GM06990 (cell line): ENCODE data around the gene DGKE.

Source experiments
- DNase-seq: peaks from one replicate; pipeline ENCODE4 v3.0.0-alpha.2; 2011; ENCODE audit not compliant: insufficient read length; ENCODE audit errors: extremely low read depth
- H3K27me3 ChIP-seq: replicated peaks from 2 replicates; pipeline ENCODE4 v1.6.0; 2011; ENCODE audit warnings: low read length; ENCODE audit not compliant: control insufficient read depth, insufficient read depth
- H3K36me3 ChIP-seq: 2 replicates; pipeline ENCODE4 v1.5.1; 2011; ENCODE audit warnings: low read length; ENCODE audit not compliant: control insufficient read depth, insufficient read depth
- H3K4me3 ChIP-seq: replicated peaks from 2 replicates; pipeline ENCODE4 v1.5.1; 2011; ENCODE audit warnings: low read depth, mild to moderate bottlenecking, control low read depth, low read length
- CTCF ChIP-seq: IDR thresholded peaks from 2 replicates; pipeline ENCODE4 v1.5.1; 2011; ENCODE audit warnings: low read length, control low read depth, mild to moderate bottlenecking, inconsistent platforms; ENCODE audit not compliant: insufficient read depth, poor library complexity, severe bottlenecking

The DGKE gene

DNA sequence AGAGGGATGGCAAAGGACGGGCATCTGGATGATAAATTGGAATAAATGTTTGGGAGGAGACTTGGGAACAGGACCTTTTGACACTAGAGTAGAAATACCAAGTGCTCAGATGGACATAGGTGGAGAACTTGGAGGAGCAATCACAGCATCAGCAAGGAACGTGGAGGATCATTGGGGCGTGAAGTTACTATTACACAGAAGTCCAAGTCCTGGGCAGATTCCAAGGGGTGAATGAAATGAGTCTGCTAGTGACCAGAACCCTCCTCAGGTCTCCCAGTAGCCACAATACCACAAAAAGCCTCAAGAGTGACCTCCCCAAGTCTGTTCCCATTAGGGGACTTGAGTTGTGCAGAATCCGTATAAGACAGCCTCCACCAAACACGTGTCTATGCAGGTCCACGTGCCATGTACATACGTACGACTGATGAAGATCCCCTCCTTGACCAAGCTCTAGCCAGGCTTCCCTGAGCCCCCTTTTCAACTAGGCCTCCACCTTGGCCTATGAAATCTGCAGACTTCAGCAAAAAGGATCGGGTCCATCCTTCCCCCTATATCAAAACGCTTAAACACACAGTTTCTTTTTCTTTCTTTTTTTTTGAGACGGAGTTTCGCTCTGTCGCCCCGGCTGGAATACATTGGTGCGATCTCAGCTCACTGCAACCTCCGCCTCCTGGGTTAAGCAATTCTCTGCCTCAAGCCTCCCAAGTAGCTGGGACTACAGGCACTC, 2.4 kb upstream of the DGKE start:
- H3K27me3 ChIP-seq: no peaks in the 10 kb centered on the region
- DNase-seq: no peak
- no peak overlapping the region for H3K4me3 ChIP-seq
- no peak for TF ChIP-seq CTCF
- peaks cover 5% of the 10 kb centered on the region for H3K36me3 ChIP-seq

DNA sequence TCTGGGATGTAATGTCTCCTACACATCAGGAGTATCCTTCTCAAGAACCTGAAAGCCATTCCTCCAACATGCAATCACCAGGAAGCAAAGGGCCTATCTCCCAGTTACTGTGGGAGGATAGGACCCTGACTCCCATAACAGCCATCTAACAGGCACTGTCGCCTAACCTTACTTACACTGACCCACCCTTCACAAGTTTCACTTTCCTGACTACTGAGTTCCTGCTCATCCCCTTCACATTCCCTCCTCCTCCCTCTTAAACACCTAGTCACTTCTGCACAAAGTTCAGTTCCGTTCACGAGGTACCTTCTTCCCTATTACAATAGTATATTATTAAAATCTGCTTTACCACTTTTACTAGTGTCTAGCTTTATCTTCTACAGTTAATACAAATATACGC, 1.5 kb upstream of the DGKE start:
- Histone ChIP-seq H3K36me3 (peaks cover 5% of the 10 kb centered on the region), H3K27me3 (no peaks in the 10 kb centered on the region), H3K4me3 (peak overlapping the region; percentile 87)
- DNase-seq: no peak
- TF ChIP-seq CTCF: no peak

DNA sequence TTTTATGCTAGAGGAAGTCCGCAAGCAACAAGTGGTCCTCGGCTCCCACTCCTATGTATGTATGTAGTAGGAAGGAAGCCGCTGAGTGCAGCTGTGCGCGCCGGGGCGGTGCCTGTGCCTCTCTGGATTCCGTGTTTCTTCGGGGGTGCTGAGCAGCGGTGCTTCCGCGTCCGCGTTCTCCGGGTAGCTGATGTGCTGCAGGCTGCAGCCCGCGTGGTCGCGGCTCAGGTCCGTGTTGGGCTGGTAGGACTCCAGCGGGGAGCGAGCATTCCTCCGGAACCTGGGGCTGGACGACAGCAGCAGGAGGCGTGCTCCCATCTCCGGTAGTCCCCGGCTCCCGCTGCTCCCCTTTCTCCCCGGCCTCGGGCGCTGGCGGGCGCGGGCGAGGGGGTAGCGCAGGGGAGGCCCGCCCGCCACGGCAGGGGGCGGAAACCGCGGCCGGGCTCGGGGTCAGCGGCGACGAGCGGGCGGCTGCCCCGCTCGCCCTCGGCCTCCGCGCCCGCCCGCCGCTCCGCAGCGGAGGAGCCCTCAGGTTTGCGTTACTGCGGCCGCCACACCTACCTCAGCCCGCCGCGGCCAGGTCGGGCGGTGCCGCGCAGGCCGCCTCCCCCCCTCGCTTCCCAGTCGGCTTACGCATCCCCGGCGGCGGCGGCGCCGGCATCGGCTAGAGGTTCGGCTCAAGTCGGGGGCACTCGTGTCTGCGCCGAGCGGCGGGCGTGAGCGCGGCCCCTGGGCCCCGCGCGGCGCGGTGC, 718 bp upstream of the DGKE start:
- peaks cover 5% of the 10 kb centered on the region for H3K36me3 ChIP-seq
- no peaks in the 10 kb centered on the region for H3K27me3 ChIP-seq
- peak; percentile 90 for DNase-seq
- no peak for TF ChIP-seq CTCF
- peak overlapping the region; percentile 87 for H3K4me3 ChIP-seq

DNA sequence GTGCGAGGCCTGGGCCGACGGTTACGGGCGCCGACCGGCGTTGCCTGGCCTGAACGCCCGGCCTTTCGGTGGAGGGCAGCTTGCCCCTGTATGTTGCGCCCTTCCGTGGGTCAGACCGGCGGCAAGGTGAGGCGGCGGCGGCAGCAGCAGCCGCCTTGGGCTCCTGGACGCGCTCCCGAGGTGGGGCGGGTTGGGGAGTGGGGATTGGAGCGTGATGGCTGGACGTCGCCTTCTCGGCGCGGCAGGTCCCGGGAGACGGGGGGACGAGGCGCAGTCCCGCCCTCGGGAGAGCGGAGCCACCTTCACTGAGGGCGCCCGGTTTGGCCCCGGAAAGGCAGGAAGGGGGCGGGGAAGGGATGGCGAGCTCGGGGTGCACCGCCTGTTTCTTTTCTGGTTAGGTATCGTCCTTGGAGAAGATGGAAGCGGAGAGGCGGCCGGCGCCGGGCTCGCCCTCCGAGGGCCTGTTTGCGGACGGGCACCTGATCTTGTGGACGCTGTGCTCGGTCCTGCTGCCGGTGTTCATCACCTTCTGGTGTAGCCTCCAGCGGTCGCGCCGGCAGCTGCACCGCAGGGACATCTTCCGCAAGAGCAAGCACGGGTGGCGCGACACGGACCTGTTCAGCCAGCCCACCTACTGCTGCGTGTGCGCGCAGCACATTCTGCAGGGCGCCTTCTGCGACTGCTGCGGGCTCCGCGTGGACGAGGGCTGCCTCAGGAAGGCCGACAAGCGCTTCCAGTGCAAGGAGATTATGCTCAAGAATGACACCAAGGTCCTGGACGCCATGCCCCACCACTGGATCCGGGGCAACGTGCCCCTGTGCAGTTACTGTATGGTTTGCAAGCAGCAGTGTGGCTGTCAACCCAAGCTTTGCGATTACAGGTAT, 671 bp downstream of the DGKE start:
- peak; percentile 37 for TF ChIP-seq CTCF
- Histone ChIP-seq H3K4me3 (peak overlapping the region; percentile 84), H3K27me3 (no peaks in the 10 kb centered on the region), H3K36me3 (peaks cover 4% of the 10 kb centered on the region; the same call in 1 of the 2 replicates)
- DNase-seq: peak; percentile 84

GRCh38 chr17:56835264-56835585, 1.3 kb downstream of the DGKE start:
- no peak for TF ChIP-seq CTCF
- H3K36me3 ChIP-seq: peaks cover 4% of the 10 kb centered on the region
- no peaks in the 10 kb centered on the region for H3K27me3 ChIP-seq
- peak overlapping the region; percentile 84 for H3K4me3 ChIP-seq
- no peak for DNase-seq
